Measurements from ENCODE around the gene CLDN4.

The CLDN4 gene

DNA sequence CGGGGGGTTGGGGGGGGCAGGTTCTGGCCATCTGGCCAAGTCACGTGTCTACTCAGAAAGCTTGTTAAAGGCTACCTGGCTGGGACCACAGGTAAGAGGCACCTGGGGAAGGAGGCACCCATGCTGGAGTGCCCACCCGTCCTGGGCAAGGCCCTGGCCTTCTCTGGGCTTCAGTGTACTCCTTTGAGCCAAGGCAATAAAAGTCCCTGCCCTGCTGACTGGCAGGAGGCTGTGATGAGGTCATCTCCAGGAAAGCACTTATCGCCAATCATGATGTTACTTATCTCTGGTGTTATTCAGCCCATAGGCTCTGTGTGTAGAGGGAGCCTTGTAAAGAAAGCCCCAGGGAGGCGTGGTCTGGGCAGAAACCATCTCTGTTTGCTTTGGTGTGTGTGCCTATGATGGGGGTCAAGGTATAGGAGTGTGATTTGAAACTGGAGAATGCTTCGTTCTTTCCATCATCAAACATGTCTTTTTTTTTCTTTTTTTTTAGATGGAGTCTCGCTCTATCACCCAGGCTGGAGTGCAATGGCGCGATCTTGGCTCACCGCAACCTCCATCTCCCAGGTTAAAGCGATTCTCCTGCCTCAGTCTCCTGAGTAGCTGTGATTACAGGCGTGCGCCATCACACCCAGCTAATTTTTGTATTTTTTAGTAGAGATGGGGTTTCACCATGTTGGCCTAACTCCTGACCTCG lies 2.5 kb upstream of the CLDN4 start:
- no peak overlapping the region for H3K4me3 ChIP-seq (ENCODE audit: low read depth, low read length)
- TF ChIP-seq, protein P1, sequence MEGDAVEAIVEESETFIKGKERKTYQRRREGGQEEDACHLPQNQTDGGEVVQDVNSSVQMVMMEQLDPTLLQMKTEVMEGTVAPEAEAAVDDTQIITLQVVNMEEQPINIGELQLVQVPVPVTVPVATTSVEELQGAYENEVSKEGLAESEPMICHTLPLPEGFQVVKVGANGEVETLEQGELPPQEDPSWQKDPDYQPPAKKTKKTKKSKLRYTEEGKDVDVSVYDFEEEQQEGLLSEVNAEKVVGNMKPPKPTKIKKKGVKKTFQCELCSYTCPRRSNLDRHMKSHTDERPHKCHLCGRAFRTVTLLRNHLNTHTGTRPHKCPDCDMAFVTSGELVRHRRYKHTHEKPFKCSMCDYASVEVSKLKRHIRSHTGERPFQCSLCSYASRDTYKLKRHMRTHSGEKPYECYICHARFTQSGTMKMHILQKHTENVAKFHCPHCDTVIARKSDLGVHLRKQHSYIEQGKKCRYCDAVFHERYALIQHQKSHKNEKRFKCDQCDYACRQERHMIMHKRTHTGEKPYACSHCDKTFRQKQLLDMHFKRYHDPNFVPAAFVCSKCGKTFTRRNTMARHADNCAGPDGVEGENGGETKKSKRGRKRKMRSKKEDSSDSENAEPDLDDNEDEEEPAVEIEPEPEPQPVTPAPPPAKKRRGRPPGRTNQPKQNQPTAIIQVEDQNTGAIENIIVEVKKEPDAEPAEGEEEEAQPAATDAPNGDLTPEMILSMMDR (IDR thresholded peaks at IDR 0.05; ENCODE audit: low read depth, low read length) = no peak

DNA sequence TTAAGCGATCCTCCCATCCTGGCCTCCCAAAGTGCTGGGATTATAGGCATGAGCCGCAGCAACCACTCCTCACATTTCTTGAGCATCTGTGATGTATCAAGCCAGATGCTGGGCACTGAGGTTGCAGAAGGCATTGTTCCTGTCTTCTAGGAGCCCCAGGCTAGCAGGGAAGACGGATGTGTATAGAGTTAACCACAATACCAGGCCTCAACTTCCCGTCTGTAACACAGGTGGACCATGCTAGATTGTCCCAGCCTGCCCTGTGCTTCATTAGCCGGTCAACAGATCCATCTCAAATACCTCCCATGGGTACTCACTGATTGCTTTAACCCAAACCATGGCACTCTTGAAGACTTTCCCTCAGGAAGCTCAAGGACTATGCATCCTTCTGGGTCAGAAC lies 1.8 kb upstream of the CLDN4 start:
- TF ChIP-seq, protein P1 (IDR thresholded peaks at IDR 0.05; ENCODE audit: low read depth, low read length) = no peak
- no peak overlapping the region for H3K4me3 ChIP-seq (ENCODE audit: low read depth, low read length)

GRCh38 chr7:73829505-73829904 lies 1.3 kb upstream of the CLDN4 start:
- TF ChIP-seq, protein P1 (IDR thresholded peaks at IDR 0.05; ENCODE audit: low read depth, low read length) = no peak

GRCh38 chr7:73829921-73830680 lies 695 bp upstream of the CLDN4 start:
- TF ChIP-seq, protein P1 (IDR thresholded peaks at IDR 0.05; ENCODE audit: low read depth, low read length) = no peak
- H3K4me3 ChIP-seq (ENCODE audit: low read depth, low read length) = no peak overlapping the region

More at GRCh38 chr7:73829505-73829904, 1.3 kb upstream of the CLDN4 start:
- H3K4me3 ChIP-seq (ENCODE audit: low read depth, low read length) = no peak overlapping the region

DNA sequence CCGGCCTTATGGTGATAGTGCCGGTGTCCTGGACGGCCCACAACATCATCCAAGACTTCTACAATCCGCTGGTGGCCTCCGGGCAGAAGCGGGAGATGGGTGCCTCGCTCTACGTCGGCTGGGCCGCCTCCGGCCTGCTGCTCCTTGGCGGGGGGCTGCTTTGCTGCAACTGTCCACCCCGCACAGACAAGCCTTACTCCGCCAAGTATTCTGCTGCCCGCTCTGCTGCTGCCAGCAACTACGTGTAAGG lies 713 bp downstream of the CLDN4 start:
- H3K4me3 ChIP-seq (ENCODE audit: low read depth, low read length) = no peak overlapping the region

DNA sequence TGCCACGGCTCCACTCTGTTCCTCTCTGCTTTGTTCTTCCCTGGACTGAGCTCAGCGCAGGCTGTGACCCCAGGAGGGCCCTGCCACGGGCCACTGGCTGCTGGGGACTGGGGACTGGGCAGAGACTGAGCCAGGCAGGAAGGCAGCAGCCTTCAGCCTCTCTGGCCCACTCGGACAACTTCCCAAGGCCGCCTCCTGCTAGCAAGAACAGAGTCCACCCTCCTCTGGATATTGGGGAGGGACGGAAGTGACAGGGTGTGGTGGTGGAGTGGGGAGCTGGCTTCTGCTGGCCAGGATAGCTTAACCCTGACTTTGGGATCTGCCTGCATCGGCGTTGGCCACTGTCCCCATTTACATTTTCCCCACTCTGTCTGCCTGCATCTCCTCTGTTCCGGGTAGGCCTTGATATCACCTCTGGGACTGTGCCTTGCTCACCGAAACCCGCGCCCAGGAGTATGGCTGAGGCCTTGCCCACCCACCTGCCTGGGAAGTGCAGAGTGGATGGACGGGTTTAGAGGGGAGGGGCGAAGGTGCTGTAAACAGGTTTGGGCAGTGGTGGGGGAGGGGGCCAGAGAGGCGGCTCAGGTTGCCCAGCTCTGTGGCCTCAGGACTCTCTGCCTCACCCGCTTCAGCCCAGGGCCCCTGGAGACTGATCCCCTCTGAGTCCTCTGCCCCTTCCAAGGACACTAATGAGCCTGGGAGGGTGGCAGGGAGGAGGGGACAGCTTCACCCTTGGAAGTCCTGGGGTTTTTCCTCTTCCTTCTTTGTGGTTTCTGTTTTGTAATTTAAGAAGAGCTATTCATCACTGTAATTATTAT lies 1.2 kb downstream of the CLDN4 start:
- no peak overlapping the region for H3K4me3 ChIP-seq (ENCODE audit: low read depth, low read length)
- TF ChIP-seq, protein P1 (IDR thresholded peaks at IDR 0.05; ENCODE audit: low read depth, low read length) = no peak

More for the DNA sequence above, 713 bp downstream of the CLDN4 start:
- TF ChIP-seq, protein P1 (IDR thresholded peaks at IDR 0.05; ENCODE audit: low read depth, low read length) = no peak

All from WI38 (cell line).